ENCODE data around the gene RELT.

RELT gene

DNA sequence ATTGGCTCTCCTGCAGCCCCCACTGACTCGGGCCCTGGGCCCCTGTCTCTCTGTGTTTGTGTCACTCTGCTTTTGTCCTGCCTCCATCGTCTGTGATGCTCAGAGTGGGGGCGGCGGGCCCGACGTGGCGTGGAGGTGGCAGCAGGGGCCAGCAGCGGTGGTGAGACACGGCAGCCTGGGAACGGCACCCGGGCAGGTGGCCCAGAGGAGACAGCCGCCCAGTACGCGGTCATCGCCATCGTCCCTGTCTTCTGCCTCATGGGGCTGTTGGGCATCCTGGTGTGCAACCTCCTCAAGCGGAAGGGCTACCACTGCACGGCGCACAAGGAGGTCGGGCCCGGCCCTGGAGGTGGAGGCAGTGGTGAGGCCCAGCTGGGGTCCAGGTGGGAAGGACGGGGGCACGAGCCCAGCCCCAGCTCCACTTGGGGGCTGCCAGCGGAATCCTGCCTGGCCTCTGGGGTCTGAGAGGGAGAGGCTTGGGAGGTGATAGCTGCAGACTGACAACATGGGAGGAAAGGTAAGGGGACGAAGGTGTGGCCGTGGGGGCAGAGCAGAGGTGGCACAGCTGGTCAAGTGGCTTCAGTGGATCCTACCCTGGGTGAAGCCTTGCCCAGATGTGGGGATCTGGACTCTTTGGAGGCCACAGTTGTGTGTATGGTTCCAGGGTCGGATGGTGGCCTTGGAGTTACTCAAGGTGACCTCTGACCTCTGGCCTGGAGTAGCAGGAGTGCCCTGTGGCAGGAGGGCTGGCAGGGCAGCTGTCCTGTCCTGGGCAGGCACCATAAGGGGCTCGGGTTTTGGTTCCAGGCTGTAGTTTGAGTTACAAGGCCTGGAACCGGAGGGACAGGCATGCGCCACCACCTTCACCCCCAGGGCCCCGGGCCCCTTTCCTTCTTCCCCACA is 16.2 kb downstream of the RELT start:
- DNase-seq, result no peak

GRCh38 chr11:73393011-73393380 is 16.8 kb downstream of the RELT start:
- peak; percentile 43 to 62 (median 52) for DNase-seq

DNA sequence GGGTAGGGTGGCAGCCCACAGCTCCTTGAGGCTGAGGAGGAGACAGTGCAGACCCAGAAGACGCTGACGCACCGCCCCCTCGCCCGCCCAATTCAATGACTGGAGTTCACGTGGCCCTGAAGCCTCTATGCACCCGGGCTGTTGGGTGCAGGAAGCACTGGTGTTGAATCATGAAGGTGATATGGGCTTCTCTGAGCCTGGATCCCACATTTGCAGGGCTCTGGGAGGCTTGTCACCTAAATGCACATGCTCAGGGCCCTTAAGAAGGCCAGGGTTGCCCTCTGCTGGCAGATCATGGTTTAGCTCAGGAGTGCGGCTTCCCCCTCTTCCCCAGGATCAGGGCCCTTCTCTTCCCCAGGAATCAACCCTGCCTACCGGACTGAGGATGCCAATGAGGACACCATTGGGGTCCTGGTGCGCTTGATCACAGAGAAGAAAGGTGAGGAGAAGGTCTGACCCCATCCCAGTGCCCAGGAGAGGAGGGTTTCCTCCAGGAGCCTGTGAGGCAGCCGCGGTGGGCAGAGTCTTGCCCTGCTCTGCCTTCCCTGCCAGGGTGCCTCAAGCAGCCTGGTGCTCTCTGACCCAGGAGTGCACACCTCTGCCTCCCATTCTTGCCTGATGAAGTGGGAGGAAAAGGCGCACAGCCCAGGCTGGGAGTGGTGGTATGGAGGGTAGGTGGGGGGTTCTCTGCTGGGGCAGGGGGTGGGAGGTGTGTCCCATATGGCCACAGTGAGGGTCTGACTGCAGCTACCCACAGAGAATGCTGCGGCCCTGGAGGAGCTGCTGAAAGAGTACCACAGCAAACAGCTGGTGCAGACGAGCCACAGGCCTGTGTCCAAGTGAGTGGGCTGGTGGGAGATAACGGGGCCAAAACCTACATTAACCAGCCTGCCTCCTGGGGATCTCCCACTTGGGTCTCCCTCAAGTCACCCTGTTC is 17.5 kb downstream of the RELT start:
- DNase-seq, result peak; percentile 82 to 88 (median 84)

DNA sequence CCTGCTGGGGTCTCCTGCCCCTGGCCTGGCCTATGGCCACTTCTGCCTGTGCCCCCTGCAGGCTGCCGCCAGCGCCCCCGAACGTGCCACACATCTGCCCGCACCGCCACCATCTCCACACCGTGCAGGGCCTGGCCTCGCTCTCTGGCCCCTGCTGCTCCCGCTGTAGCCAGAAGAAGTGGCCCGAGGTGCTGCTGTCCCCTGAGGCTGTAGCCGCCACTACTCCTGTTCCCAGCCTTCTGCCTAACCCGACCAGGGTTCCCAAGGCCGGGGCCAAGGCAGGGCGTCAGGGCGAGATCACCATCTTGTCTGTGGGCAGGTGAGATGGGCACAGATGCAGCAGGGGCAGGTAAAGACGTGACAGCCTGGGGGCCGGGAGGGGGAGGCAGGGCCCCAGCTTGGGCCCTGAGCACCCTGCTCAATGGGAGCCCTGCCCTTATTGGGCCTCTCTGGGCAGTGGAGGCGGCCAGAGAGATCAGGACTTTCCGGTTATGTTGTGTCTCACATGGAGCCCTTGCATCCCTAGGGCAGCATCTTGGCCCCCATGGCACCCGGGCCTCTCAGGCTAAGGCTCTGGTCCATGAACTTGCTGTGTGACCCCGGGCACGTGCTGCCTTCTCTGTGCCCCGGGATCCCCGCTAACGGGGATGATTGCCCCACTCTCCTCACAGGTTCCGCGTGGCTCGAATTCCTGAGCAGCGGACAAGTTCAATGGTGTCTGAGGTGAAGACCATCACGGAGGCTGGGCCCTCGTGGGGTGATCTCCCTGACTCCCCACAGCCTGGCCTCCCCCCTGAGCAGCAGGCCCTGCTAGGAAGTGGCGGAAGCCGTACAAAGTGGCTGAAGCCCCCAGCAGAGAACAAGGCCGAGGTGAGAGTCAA is 18.5 kb downstream of the RELT start:
- DNase-seq, result no peak

DNA sequence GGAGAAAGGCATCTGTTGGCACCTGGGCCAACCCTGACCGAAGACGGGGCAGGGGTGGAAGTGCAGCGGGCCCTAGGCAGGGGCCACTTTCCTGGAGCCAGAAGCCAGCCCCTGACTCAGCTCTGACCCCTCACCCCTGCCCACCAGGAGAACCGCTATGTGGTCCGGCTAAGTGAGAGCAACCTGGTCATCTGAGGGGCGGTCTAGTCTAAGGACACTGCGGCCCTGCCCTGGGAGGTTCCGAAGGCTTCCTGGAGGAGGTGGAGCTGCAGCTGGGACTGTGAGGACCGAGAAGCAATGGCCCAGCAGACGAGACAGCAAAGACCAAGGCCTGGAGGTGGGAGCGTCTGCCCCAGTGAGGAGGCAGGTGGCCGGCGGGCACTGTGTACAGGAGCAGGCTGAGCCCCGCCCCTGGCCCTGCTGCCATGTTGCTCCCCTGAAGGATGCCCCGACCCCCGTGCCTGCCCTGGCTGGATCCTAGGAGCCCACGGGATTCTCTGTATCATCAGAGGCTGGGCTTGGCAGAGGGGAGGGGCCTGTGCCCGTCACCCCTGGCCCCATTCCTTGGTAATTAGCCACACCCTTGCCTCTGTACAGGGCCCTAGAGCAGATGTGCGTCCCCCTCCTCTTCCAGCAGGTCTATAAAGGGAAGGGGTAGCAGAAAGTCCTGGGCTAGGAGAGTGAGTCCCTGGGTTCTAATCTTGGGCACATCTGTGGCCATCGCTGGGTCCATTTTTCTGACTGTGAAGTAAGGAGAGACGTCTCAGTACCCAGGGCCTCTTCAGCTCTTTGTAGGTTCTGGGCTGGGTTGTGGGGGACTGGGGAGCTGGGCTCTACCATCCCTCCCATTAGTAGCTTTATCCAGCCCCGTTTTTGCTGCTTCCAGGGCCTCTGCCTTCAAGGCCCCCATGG is 19.4 kb downstream of the RELT start:
- no peak for DNase-seq

DNA sequence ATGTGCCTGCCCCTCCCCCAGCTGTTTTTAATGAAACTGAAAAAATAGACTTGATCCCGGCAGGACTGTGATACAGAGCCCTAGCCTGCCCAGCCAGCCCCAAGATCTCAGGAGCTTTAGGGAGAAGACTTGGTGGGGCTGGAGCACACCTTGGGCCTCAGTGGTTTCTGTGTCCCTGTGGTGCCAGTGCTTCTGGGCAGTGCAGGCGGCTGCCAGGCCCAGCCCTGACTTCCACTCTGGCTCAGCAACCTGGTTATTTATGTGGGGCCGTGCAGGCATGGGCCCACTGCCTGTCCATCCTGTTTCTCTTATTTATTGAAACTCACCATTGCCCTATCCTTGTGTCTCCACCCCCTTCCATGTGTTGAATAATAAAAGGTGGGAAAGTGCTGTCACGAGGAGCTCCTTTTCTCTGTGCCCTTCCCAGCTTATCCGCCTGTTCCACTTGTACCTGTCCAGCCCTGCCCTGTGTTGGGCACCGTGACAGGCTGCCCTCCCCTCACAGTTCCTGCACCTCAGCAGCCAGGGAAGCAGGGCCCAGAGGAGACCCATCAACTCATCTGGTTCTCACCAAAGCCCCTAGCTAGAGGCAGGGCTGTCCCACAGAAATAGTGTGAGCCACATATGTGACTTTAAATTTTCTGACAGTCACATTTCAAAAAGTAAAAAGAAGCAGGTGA is 20.2 kb downstream of the RELT start:
- no peak for DNase-seq

DNA sequence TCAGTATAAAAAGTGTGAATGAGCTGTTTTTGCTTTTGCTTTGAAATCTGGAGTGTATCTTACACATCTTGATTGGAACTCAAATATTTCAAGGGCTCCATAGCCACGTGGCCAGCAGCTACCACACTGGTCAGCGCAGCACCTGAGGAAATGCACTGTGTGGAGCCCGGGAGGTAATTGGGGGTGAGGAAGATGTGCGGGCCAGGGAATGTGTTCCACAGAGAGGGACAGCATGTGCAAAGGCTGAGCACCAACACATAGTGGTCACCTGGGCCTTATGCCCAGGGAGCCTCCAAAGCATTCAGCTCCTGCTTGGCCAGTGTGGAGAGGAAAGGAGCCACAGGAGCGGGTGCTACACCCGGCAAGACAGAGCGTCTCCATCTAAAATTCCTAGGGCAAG is 20.8 kb downstream of the RELT start:
- DNase-seq, result no peak

- DNase-seq, result no peak
Observed at GRCh38 chr11:73397468-73398131, 21.4 kb downstream of the RELT start.

DNA sequence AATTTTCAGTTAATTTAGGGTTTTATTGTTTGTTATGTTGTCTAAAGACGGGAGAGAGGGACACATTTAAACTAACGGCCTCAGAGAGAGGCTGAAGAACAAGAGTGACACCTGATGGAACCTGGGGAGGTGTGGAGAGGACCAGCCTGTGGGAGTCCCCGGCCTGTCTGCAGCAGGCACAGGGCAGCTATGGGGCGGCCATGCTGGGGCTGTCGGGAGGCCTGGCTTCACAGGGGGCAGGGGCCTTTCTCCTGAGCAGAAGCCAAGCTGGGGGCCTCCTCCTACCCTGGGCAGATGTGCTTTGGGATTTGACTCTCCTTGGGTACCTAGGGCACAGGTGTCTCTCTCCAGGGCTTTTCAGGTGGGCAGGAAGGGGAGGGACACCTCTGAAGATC is 21.9 kb downstream of the RELT start:
- no peak for DNase-seq

DNA sequence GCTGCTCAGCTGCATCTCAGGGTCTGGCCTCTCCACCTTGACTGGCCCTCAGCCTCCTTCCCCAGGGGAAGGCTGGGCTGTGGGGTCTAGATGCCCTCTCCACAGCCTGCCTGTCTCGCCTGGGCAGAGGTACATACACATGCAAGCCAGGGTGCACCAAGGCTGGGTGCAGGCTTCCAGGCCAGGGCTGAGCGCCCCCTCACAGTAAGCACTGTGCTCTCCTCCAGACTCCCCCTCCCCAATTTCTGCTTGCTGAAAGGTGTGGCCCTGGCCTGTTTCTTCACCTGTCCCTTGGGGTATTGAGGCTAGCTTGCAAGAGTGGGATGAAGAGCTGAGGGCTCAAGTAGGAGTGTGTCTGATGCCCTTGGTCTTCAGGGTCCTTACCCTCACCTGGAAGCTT is 22.5 kb downstream of the RELT start:
- DNase-seq, result no peak

DNA sequence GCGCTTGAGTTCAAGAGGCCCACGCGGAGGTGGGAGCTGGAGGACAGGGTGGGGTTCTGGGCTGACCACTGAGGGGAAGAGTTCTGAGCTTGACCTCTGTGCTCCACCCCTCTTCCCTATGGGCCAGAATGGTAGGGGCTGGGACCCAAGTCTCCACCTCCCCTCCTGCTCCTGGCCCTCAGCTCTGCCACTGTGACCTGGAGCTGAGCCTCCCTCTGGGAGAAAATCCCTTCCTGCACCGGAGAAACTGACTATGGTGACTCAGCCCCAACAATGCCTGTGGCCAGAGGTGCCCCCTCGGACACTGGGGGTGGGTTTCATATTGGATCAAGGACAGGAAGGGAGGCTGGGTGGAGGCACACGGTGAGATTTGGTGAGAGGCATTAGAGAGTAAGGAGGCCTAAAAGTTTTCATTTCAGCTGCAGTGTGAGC is 23.0 kb downstream of the RELT start:
- no peak for DNase-seq

DNA sequence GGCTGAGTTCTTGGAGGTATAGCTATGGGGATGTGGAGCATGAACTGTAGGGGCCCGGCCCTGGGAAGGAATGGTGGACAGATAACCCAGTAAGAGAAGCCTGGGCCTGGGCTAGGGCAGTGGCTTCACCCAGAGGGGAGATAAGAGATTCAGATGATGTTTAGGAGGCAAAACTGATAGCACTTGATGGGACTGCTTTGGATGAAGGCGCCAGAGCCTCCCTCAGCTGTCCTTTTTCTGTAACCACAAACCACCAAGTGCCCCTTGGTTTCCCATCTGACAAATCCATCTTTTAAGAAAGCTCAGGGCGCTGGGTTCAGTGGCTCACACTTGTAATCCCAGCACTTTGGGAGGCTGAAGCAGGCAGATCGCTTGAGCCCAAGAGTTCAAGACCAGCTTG is 23.4 kb downstream of the RELT start:
- no peak for DNase-seq

GRCh38 chr11:73400293-73400692 is 24.1 kb downstream of the RELT start:
- DNase-seq, result no peak

GRCh38 chr11:73401217-73401923 is 25.2 kb downstream of the RELT start:
- no peak for DNase-seq

- DNase-seq, result no peak
Observed at GRCh38 chr11:73401924-73402833, 26.0 kb downstream of the RELT start.

GRCh38 chr11:73402834-73403185 is 26.6 kb downstream of the RELT start:
- peak in 2 of 4 experiments; percentile 39 to 48 for DNase-seq

- no peak for DNase-seq
Observed at GRCh38 chr11:73403541-73403940, 27.3 kb downstream of the RELT start.

GRCh38 chr11:73404048-73404447 is 27.8 kb downstream of the RELT start:
- peak; percentile 86 to 91 (median 90) for DNase-seq

Measured in suppressor macrophage (primary cell).